ENCODE data around the gene PPFIA3. TPM values are rescaled to one million over a fixed set of nuclear protein-coding genes. Genes with fewer than 3 reads are reported as not detected.

Gene PPFIA3
- total and polyA plus RNA-seq, 2 experiments from 2014 or later = 25.4 to 29.7 TPM

GRCh38 chr19:49101160-49101559, 18.2 kb upstream of the PPFIA3 start:
- no peaks in the 10 kb centered on the region for H3K27me3 ChIP-seq (ENCODE audit: insufficient read depth)
- no peak overlapping the region for H3K4me3 ChIP-seq
- ATAC-seq (no peak), DNase-seq (ENCODE audit: low spot score) (no peak)
- Mint-ChIP-seq H3K27ac (no peak overlapping the region), H3K4me1 (peaks cover 15% of the 10 kb centered on the region), H3K36me3 (ENCODE audit: low read depth) (peaks cover 90% of the 10 kb centered on the region), H3K27me3 (ENCODE audit: insufficient read depth, low read depth, poor library complexity) (peaks cover 11% of the 10 kb centered on the region), H3K9me3 (no peaks in the 10 kb centered on the region; the same call in 2 of the 3 replicates), H3K4me3 (no peak overlapping the region; the same call in 2 of the 3 replicates)
- H3K4me1 ChIP-seq (ENCODE audit: insufficient read depth) = no peaks in the 10 kb centered on the region
- peaks cover 33% of the 10 kb centered on the region for H3K36me3 ChIP-seq (ENCODE audit: insufficient read depth)
- H3K27ac ChIP-seq (ENCODE audit: low read depth) = no peak overlapping the region; the same call in 1 of the 2 replicates
- peaks cover 41% of the 10 kb centered on the region for H4K20me1 ChIP-seq (replicated peaks; ENCODE audit: insufficient read depth)
- H3K4me2 ChIP-seq = no peak overlapping the region
- no peak overlapping the region for H2AFZ ChIP-seq
- H3K79me2 ChIP-seq (replicated peaks; ENCODE audit: insufficient read depth) = peaks cover 18% of the 10 kb centered on the region
- H3K9me2 ChIP-seq (ENCODE audit: insufficient read depth) = no peaks in the 10 kb centered on the region
- TF ChIP-seq ZNF331 (CRISPR knock-in tag; IDR thresholded peaks at IDR 0.05; ENCODE audit: low read depth) (no peak), REST (IDR thresholded peaks at IDR 0.05; ENCODE audit: unreplicated experiment) (no peak), EZH2phosphoT487 (IDR thresholded peaks at IDR 0.05; ENCODE audit: unreplicated experiment) (no peak), POLR2AphosphoS5 (IDR thresholded peaks at IDR 0.05; ENCODE audit: low read depth) (no peak), CREB1 (CRISPR knock-in tag; IDR thresholded peaks at IDR 0.05; ENCODE audit: low read depth) (no peak), EZH2 (IDR thresholded peaks at IDR 0.05; ENCODE audit: low read depth, unreplicated experiment) (no peak), JUNB (IDR thresholded peaks at IDR 0.05; ENCODE audit: unreplicated experiment) (no peak), ZNF114 (CRISPR knock-in tag; IDR thresholded peaks at IDR 0.05) (no peak), NANOG (IDR thresholded peaks at IDR 0.05; ENCODE audit: borderline replicate concordance) (no peak), ETS1 (IDR thresholded peaks at IDR 0.05) (no peak), STAT1 (IDR thresholded peaks at IDR 0.05; ENCODE audit: unreplicated experiment) (no peak), CTCF (conservative IDR thresholded peaks at IDR 0.05; ENCODE audit: low read depth in 2 of 2) (no peak), ZNF462 (CRISPR knock-in tag; IDR thresholded peaks at IDR 0.05) (no peak)
- H3F3A ChIP-seq (replicated peaks; ENCODE audit: low read depth) = peaks cover 39% of the 10 kb centered on the region
